ENCODE data around the gene ASTN2. TPM values are rescaled to one million over a fixed set of nuclear protein-coding genes. Genes with fewer than 3 reads are reported as not detected.
A peak's percentile ranks its signal among the peaks of the same experiment; 100 is the strongest.

ASTN2 gene
- polyA plus RNA-seq, 3 donors = 15.1 to 17.1 (median 15.6) TPM

GRCh38 chr9:117126871-117127270, 288.0 kb downstream of the ASTN2 start:
- no peak for DNase-seq (ENCODE audit: low read depth in 3 of 3, low spot score in 2 of 3)

GRCh38 chr9:117125531-117125930, 289.3 kb downstream of the ASTN2 start:
- peak in 2 of 3 donors; percentile 5 to 19 for DNase-seq (ENCODE audit: low read depth in 3 of 3, low spot score in 2 of 3)

DNA sequence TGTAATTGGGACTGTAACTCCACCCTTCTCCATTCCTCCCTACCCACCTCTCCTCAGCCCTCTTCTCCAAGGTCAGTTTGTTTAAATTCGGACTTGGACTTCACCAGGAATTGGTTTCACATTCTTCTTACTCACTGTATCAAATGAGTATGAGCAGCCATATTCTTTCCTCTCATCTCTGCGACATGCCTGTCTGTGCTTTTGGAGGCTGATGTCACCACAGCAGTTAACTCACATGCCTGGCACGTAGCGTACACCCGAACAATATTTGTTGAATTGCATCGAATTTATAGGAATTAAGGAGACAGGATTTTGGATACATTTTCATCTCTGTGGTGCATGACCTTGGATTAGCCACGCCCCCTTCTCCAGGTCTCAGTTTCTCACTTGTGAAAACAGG, 291.1 kb downstream of the ASTN2 start:
- DNase-seq (ENCODE audit: low read depth in 3 of 3, low spot score in 2 of 3) = no peak

DNA sequence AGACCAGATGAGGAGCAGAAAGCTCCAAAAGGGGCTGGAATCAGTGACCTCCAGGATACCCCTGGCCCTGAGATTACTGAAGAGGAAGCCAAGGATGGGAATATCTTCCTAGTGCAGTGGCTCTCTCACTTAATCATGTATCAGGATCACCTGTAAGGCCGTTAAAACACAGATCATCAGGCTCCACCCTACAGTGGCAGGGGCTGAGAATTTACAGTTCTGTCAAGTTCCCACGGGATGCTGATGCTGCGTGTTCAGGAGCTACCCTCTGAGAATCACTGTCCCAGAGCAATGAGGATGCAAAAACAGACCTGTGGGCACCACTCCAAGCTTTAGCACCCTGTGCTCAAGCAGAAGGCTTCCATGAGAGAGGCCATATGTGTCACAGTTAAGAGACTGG, 291.9 kb downstream of the ASTN2 start:
- DNase-seq (ENCODE audit: low read depth in 3 of 3, low spot score in 2 of 3) = no peak

DNA sequence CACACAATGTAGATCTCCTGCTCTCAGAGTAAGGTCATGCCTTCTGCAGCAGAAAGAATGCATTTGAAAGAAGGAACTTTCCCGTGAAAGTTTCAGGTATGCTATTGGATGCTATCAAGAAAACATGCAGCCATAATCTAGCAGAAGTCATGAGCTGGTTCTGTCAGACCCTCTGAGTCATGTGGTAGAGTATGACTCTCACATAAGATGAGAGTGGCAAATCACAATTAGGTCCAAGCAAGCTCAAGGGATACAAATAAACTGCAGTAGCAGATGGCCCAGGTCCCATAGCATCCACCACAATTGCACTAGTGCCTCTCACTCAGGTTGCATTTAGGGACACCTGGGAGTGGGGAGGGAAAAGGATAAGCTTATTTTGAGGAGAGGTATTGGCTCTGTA, 292.8 kb downstream of the ASTN2 start:
- DNase-seq (ENCODE audit: low read depth in 3 of 3, low spot score in 2 of 3) = no peak

- no peak for DNase-seq (ENCODE audit: low read depth in 3 of 3, low spot score in 2 of 3)
Observed at GRCh38 chr9:117121316-117121715, 293.5 kb downstream of the ASTN2 start.

DNA sequence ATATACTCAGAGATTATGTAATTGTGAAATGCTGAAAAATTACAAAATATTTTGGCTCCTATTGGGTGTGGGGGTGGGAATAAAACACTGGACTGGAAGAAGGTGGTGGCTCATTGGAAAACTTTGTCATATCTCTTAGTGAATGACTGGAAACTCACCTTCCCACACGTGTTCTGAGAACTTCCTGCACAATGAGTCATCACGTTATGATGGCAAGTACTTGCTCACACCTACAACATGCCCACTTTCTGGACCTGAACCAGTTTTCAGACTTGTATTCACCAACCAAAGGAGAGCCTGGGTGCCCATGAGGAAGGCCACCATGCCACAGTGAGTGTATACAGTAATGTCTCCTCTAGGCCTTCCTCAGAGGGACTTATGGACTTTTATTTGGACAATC, 294.8 kb downstream of the ASTN2 start:
- no peak for DNase-seq (ENCODE audit: low read depth in 3 of 3, low spot score in 2 of 3)

GRCh38 chr9:117116084-117116483, 298.8 kb downstream of the ASTN2 start:
- no peak for DNase-seq (ENCODE audit: low read depth in 3 of 3, low spot score in 2 of 3)

GRCh38 chr9:117114768-117115167, 300.1 kb downstream of the ASTN2 start:
- no peak for DNase-seq (ENCODE audit: low read depth in 3 of 3, low spot score in 2 of 3)

GRCh38 chr9:117104716-117105495, 310.0 kb downstream of the ASTN2 start:
- no peak for DNase-seq (ENCODE audit: low read depth in 3 of 3, low spot score in 2 of 3)

- no peak for DNase-seq (ENCODE audit: low read depth in 3 of 3, low spot score in 2 of 3)
Observed at GRCh38 chr9:117104206-117104605, 310.7 kb downstream of the ASTN2 start.

GRCh38 chr9:117103438-117104110, 311.3 kb downstream of the ASTN2 start:
- no peak for DNase-seq (ENCODE audit: low read depth in 3 of 3, low spot score in 2 of 3)

DNA sequence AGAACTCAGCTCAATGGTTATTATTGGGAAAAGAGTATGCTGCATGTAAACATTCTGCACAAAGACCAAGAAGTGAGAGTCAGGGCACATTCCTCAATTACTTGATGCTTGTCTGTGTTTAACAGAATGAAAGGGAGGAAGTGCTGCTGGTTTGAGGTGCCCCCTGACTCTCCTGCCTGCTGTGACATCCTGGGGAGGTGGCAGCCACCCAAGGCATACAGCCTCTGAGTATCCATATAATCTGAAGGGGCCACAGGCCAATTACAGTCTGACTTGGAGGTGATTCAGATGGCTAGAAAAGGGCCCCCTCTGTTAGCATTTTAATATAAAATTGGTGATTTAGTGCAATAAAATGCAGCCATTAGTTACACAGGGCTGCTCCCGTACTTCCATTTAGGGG, 313.8 kb downstream of the ASTN2 start:
- no peak for DNase-seq (ENCODE audit: low read depth in 3 of 3, low spot score in 2 of 3)

- DNase-seq (ENCODE audit: low read depth in 3 of 3, low spot score in 2 of 3) = no peak
Observed at GRCh38 chr9:117098331-117098730, 316.5 kb downstream of the ASTN2 start.

DNA sequence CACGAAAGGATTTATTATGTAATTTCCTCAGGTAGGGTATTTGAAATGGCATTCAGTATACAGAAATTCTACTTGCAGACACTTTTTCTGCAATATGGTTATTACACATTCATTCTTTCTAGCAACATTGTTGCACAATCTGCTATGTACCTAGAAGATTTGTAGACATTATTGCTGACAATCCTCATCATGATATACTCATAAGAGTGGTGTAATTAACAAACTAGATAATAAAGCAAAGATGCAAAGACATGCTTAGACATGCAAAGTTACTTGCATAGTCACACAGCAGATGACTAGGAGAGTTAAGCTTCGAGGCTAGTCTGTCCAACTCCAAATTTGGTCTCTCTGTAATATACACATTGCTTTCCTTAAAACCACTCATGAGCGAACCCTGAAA, 317.1 kb downstream of the ASTN2 start:
- DNase-seq (ENCODE audit: low read depth in 3 of 3, low spot score in 2 of 3) = no peak

GRCh38 chr9:117096138-117096537, 318.7 kb downstream of the ASTN2 start:
- DNase-seq (ENCODE audit: low read depth in 3 of 3, low spot score in 2 of 3) = no peak

DNA sequence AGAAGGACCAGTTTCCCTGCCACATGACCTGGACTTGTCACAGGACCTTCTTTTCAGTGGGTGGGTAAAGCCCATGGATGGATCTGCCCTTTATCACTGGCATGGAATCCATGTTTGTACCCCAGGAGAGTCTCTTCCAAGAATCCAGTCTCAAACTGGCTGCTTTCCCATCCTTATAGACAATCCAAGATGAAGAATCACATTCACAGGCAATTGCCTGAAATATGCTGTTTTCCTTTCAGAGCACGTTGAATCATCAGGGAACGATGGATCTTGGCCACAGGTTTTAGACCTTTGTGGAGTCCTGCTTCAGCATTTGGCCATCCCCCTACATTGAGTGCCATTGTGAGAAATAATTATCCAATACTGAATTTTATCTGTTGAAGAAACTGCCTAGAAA, 319.8 kb downstream of the ASTN2 start:
- DNase-seq (ENCODE audit: low read depth in 3 of 3, low spot score in 2 of 3) = no peak

- peak in 2 of 3 donors; percentile 32 to 42 for DNase-seq (ENCODE audit: low read depth in 3 of 3, low spot score in 2 of 3)
Observed at GRCh38 chr9:117093891-117094844, 320.7 kb downstream of the ASTN2 start.

GRCh38 chr9:117092582-117092981, 322.3 kb downstream of the ASTN2 start:
- DNase-seq (ENCODE audit: low read depth in 3 of 3, low spot score in 2 of 3) = no peak

DNA sequence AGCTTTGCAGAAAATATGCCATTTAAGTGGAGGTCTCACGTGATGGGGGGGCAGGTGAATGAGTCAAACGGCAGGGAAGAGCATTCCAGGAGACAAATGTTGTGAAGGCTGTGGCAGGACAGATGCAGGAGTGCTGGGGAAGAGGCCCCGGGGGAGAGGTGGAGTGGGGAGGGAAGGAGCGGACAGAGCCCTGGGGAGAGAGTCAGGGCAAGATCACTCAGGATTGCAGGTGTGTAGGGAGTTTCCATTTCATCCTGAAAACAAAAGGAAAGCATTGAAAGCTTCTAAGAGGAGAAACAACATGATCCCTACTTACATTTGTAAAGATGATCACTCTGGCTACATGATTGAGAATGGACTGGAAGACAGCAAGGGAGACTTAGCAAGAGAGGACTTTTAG, 323.3 kb downstream of the ASTN2 start:
- no peak for DNase-seq (ENCODE audit: low read depth in 3 of 3, low spot score in 2 of 3)

DNA sequence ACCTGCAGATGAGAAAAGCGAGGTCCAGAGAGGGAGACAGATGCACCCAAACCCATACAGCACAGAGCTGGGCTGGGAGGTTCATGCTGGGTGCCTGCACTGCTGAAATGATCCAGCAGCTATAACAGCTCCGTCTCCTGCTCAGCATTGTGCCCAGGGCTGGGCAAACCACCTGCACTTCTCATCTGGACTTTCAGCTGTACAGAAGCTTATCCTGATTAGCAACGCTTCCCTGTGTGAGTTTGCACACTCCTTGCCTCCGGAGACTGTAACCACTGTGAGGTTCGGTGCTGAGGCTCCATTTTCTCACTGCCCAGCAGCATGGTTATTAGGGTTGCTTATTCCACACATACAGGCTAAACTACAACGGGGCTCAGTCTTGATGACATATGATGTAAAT, 326.1 kb downstream of the ASTN2 start:
- DNase-seq (ENCODE audit: low read depth in 3 of 3, low spot score in 2 of 3) = no peak
